GM12874 (cell line): ENCODE measurements around the gene POGZ.

Experiments
- TF ChIP-seq, protein P1 (sequence below): IDR thresholded peaks from 2 replicates; pipeline ENCODE4 v1.5.1; 2011; ENCODE audit warnings: low read depth, mild to moderate bottlenecking, control low read depth, low read length, moderate library complexity; ENCODE audit not compliant: insufficient read depth

Gene POGZ

DNA sequence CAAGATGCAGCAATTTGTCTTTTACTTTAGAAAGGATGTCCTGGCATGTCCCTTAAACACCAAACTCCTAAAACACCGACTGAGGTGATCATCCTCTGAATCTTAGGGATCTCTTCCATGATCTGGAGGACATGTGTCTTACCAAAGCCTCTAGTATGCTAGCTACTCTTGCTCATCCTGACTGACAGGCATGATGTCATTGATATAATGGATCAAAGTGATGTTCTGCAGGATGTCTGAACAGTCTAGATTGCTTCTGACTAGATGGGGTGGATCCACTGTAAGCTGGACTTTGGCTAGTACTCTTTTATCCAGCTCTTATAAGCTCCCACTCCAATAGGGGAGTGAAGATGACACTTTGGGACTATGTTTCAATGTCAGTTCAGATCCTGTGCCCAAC lies 40.6 kb upstream of the POGZ start:
- TF ChIP-seq, protein P1, sequence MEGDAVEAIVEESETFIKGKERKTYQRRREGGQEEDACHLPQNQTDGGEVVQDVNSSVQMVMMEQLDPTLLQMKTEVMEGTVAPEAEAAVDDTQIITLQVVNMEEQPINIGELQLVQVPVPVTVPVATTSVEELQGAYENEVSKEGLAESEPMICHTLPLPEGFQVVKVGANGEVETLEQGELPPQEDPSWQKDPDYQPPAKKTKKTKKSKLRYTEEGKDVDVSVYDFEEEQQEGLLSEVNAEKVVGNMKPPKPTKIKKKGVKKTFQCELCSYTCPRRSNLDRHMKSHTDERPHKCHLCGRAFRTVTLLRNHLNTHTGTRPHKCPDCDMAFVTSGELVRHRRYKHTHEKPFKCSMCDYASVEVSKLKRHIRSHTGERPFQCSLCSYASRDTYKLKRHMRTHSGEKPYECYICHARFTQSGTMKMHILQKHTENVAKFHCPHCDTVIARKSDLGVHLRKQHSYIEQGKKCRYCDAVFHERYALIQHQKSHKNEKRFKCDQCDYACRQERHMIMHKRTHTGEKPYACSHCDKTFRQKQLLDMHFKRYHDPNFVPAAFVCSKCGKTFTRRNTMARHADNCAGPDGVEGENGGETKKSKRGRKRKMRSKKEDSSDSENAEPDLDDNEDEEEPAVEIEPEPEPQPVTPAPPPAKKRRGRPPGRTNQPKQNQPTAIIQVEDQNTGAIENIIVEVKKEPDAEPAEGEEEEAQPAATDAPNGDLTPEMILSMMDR: no peak

DNA sequence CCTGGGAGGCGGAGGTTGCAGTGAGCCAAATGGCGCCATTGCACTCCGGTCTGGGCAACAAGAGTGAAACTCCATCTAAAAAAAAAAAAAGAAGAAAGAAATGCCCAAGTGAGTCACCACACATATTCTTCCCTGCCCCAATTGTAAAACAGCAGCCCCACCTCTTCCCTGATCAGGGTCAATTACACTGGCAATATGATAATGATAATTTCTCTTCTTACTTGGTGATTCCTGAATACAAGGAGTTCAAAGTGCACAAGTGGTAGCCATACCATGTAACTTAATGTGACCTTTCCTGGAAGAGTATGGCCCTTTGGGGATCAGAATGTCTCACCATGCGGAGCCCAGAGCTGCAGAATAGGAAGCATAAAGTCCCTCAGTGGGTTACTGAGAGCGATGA lies 40.1 kb upstream of the POGZ start:
- TF ChIP-seq, protein P1: no peak

DNA sequence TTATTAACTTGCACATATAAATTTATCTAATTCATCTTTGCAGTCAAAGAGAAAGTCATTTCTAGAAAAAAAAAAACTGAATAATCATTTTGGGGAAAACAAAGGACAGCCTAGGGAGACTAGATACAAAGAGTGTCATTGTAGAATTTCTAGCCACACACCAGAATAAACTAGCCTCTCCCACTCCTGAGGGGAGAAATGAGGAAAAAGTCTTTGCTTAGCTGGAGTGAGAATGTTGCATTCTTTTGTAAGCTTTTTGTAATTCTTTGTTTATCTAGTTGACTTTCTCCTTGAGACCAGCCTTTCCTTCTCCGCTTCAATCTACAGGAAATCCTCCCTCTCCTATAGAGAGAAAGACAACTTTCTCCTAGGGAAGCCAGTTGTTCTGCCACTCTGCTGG lies 36.0 kb upstream of the POGZ start:
- TF ChIP-seq, protein P1: no peak

DNA sequence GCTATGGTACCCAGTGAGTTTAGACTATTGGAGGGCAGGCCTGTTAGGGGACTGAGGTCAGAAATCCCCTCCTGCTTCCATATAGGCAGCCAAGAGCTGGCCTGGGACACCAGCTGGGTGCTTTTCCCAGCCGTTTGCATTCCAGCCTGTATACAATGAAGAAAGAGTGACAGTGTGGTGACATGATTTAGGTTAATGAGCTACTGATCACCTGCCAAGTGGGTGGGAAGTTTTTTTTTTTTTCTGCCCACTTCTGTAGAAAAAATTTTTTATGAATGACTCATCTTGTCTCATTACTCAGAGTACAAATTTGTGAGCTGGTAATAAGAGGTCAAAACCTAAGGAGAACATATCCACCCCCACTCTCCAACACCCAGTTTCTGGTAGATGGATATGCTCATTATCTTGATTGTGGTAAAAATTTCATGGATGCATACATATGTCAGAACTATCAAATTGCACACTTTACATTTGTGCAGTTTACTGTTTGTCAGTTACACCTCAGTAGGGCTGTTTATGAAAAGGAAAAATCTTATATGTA lies 35.5 kb upstream of the POGZ start:
- TF ChIP-seq, protein P1: no peak

DNA sequence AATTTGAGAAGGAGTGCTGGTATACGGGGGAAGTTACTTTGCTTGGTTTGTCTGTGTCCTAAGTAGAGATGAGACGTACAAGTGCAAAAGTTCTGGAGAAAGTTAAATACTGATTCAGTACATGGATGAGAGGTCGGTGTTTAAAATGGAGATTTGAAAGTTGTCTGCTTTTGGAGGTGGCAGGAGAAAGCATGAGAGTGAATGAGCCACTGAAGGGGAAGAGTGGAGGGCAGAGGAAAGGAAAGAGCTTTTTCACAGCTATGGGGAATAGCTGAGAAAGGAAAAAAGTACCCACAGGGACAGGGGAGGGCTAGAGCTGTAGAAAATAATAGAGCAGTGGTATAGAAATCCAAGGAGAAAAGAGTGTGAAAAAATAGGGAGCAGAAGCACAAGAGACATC lies 33.7 kb upstream of the POGZ start:
- TF ChIP-seq, protein P1: no peak

DNA sequence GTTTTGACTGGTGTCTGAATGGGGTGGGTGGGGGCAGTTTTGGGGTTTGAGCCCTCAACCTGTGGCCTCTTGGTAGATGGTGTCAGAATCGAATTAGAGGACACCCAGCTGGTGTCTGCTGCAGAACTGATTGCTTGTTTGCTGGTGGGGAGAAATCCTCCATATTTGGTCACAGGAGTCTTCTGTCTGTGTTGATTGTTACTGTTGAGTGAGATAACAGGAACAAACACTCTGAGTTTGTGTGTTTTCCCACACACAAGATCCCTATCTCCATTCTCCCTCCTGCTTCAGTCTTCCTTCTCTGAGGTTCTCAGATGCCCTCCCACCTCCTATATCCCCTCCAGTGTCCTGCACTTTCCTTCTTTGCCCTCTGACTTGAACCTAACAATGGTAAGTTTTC lies 32.8 kb upstream of the POGZ start:
- TF ChIP-seq, protein P1: no peak

DNA sequence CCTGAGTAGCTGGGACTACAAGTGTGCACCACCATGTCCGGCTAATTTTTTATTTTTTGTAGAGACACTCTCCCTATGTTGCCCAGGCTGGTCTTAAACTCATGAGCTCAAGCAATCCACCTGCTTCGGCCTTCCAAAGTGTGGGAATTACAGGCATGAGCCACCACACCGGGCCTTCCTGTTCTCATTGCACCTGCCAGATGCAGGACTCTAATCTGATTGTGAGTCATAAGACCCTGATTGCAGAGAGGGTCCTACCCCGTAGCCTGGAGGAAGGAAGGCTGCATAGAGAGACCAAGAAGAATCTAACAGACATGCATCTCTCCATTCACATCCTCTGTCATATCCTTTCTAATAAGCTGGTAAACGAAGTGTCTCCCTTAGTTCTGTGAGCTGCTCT lies 32.3 kb upstream of the POGZ start:
- TF ChIP-seq, protein P1: no peak
